Measurements from ENCODE around the gene ADAMTSL1.

Gene ADAMTSL1

GRCh38 chr9:18463991-18464390 lies 10.0 kb upstream of the ADAMTSL1 start:
- no peak for DNase-seq

DNA sequence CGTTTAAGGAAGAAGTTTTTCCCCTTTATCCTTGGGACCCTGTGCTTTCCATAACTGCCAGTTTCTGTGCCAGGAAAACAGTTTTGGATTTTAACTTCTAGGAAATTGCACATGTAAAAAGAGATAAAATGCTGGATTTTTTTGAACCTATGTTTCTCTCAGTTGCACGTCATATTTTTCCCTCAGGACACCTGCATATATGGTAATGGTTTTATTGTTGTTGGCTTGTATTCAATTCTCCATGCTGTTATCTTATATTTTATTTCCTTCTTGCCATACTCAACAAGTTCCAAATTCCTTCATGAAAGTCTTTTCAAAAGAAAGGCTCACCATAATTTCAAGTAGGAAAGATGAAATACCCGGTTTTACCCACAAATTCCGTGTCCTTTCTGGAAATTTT lies 7.9 kb upstream of the ADAMTSL1 start:
- DNase-seq: no peak

GRCh38 chr9:18467696-18468095 lies 6.3 kb upstream of the ADAMTSL1 start:
- no peak for DNase-seq

DNA sequence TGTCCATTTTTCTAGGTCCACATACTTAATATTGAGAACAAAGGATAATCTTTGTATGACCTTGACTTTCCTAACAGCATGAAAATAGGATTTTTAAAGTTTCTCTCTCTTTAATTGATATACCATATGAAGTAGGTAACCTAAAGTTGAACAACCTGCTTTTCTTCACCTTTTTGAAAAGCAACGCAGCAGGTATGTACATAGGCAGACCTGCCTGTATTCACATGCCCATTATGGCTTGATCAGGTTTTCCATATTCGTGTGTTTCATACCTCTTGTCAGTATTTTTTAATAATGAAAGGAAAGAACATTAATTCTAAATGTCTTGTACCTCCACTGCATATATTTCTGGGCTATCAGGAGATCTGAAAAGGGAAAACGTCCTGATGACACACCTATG lies 1.5 kb upstream of the ADAMTSL1 start:
- DNase-seq: no peak

DNA sequence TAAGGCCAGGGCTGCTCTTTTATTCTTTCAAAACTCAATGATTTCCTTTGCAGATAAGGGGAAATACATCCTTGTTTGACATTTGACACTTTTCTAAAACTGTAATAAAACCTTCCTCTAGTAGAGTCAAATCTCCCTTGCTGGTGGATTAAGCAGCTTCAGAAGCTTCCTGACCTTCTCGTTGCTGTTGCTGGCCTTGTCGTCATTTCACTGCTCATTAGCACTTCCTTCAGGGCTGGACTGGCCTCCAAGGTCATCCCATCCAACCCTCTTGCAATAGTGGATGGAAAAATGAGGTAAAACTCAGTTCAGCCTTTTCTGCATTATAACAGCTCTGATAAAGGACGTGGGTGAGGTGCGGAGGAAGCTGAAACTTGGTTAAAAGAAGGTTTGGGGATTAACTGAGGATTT lies 1.1 kb upstream of the ADAMTSL1 start:
- no peak for DNase-seq

DNA sequence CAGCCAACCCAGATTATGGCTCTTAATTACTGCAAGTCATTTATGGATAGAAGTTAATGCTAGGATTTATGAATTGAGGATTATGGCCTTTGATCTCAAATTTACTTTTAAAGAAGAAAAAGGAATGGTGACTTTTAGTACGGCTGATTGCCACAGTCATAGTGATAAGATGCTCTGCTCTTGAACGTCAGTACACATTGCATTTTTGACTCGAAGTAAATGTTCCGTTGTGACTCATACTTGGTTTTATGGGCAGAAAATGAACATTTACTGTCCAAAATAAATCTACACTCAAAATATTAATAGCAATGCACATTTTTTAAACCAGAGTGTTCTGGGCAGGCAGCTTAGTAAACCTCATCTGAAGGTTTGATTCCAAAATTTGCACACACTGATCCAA lies 830 bp downstream of the ADAMTSL1 start:
- no peak for DNase-seq

- no peak for DNase-seq
Observed at GRCh38 chr9:18477121-18477660, 3.2 kb downstream of the ADAMTSL1 start.

DNA sequence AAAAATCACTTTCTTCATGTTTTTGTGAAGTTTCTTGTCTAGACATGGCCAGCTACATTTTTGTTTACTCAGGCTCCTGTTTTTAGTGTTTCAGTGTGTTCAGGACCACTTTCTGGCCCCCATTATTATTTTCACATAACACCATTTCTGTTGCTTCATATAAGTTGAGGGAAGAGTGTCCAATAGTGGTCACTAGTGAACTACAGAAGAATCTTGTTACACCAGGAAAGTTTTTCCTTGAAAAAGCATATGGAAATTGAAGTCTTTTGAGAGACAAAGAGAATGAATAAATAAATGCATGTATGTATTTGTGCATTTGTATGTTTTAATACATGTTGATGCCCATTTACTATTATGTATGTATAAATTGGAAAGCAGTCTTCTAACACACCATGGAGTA lies 3.8 kb downstream of the ADAMTSL1 start:
- DNase-seq: no peak

DNA sequence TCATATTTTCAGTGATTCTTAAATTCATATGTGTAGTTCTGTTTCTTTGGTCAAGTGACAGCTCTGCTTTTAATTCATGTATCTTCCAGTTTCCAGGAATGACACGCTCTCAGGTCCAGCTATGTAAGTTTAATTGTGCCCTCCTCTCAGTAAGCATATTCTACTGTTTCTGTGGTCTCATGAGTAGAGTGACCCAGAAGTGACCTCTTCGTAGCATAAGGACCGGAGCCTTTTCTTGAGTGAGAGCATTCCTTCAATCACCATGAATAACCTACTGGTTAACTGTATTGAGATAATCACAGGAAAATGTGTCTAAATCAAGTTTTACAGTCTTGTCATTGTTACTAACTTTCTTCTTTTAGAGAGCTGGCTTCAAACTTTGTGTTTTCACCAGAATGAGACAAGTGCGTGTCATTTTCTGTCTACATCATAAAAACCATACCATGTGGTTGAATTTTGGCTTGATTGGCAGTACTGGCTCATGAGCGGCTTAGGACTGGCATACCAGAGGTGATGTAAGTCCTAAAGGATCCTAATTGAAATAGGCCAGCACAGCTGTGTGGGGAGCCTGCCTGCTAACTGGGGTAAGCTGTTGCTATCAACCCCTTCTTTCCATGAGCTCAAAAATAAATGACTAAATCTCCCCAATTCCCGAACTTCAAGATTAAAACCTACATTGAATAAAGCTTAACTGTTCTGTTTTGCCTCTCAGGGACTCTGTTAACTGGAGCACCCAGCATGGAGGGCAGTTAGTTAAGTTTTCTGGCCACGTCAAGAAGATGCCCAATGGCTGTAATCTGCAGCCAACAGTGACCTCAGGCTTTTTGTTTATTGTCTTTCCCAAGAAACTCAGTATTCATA lies 4.8 kb downstream of the ADAMTSL1 start:
- DNase-seq: no peak

- no peak for DNase-seq
Observed at GRCh38 chr9:18479405-18479804, 5.5 kb downstream of the ADAMTSL1 start.

DNA sequence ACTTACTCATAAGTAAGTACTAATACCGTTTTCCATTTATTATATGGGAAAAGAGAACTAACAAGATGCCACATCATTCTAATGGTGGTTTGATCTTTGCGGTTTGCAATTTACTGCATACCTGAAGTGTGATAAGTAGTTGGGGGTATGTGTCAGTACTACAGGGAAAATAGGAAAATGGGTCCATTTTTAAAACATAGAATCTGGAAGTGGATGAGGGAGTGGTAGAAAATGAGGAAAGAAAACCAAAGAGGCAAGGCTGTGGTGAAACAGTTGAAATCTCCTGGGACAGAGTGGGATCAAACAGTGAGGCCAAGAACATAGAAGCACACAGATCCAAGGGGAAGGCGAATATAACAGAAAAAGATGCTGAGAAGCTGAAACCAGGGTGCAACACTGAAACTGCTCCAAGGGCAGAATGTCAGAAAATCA lies 6.7 kb downstream of the ADAMTSL1 start:
- no peak for DNase-seq

GRCh38 chr9:18482371-18482770 lies 8.4 kb downstream of the ADAMTSL1 start:
- DNase-seq: no peak

GRCh38 chr9:18485714-18486113 lies 11.8 kb downstream of the ADAMTSL1 start:
- no peak for DNase-seq

GRCh38 chr9:18487611-18488010 lies 13.7 kb downstream of the ADAMTSL1 start:
- no peak for DNase-seq

DNA sequence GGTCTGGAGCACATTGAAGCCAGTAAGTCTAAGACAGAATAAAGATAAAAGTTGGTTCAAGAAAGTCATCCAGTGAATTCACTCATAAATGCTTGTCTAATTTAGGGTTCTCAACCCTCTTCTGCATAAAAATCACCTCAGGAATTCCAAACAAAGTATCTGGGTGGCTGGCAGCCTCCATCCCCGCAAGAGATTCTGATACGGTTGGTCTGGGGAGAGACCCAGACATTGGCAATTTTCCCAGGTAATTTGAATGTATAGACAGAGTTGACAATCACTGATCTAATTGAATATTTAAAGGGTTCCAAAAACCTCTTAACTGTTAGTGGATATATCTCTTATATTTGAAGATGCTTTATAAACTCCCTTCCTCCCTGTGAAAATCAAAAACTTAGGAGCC lies 14.9 kb downstream of the ADAMTSL1 start:
- DNase-seq: no peak

- DNase-seq: no peak
Observed at GRCh38 chr9:18489861-18490260, 15.9 kb downstream of the ADAMTSL1 start.

GRCh38 chr9:18490641-18491370 lies 16.9 kb downstream of the ADAMTSL1 start:
- DNase-seq: no peak

GRCh38 chr9:18492612-18493011 lies 18.7 kb downstream of the ADAMTSL1 start:
- DNase-seq: no peak

DNA sequence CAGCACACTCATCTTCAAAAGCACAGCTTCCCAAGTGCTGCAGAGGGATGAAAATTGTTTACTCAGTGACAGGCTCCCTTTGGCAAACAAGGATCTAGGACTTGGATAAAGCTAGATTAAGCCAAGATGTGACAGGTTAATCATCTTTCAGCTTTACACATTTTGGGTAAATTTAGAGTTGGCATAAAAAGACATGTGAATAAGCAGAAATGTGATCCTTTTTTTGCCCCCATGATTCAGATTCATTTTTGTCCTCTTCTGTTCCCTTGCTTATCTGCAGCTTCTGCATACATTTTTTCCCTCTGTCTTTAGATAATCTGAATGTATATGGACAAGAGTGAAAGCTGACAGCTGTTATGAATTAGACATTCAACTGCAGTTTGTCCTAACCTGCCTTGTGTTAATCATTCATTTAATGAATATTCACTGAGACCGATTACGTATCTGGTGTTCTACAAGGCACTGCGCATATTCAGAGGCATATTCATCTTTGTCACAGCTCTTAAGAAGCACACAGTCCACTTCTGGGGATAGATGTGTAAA lies 19.6 kb downstream of the ADAMTSL1 start:
- DNase-seq: no peak

DNA sequence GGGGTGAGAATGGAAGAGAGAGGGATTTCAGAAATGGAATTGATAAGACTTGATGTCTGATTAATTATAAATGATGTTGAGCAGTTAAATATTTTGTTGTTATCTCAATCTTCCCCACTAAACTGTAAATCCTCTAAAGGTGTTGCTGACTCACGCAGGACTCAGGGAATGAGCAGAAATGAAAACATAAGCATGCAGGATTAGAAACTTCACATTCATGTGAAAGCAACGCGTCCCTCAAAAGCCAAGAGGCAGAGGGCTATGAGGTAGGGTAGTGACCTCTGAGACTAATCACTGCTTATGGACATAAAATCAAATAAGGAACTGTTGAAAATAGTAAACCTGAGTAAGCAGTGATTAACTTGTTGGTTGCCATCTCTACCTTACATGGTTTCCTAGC lies 21.1 kb downstream of the ADAMTSL1 start:
- no peak for DNase-seq

DNA sequence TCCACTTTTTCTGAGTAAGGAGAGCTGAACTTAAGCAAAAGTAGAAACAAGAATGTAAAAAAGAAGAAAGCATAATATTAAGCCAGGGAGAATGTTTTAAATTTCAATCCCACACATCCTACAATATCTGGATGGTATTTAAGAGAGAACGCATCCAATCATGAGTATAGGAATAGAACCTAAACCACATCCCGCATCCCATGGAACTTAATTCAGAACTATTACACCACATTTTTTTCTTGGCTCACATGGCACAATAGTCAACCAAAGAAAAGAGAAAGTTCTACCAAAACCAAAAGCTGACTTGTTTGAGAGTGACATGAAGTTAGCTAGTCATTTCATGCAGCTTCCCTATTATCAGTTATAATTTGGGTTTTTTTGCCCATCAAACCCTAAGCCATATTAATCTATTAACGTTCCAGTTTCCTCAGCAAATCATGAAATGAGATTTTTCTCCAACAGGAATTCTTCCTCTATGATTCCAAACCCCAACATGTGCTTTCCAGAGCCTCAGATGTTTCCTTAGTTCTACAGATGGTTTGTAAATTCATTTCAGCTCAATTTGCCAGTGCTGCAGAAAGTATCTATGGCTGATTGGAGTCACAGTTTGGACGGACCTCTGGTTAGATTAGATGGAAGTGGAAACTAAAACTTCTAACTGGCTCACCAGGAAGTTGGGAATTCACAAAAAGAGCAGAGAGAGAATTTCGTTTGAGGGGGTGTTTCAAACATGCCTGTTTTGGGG lies 22.5 kb downstream of the ADAMTSL1 start:
- no peak for DNase-seq

DNA sequence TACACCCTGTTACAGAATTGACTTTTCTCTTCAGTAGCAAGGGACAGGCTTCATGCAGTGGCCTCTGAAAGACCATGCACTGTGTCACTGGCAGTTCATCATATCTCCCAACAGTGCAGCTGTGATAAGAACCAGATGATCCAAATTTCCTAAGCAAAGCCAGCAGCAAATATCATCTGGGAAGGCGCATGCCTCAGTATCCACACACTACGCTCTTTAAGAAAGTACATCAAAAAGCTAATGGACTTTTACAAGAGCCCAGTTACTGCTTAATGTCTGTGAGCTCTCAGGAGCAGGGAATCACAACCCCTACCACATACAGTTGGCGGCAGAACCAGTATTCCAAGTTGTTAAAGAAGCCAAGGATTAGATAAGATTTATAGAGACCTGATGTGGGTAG lies 25.1 kb downstream of the ADAMTSL1 start:
- DNase-seq: no peak

DNA sequence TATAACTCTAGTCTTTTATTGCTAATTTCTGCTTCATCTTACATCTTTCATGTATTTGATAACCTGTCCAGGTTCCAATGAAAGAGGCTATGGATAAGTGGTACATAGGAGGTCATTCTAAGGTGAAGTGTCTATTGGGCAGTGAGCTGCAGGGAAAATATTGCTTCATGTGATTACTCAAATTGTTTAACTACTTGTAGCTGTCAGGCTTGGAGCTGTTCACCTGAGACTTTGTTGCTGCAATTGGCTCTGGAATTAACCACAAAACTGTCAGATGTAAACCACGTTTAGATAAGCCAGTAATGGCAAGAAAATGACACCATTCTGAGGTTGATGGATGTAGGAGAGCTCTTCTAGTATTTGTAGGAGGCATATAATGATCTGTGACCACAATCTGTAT lies 26.0 kb downstream of the ADAMTSL1 start:
- no peak for DNase-seq
